Esophagus squamous epithelium (tissue), 5 donors: Measurements from ENCODE around the gene ADCY5. TPM values are rescaled to one million over a fixed set of nuclear protein-coding genes. Genes with fewer than 3 reads are reported as not detected.
A peak's percentile ranks its signal among the peaks of the same experiment; 100 is the strongest.

Experiments
- DNase-seq: peaks from one replicate; lab custom pipeline; 2025; lab: John Stamatoyannopoulos, UW
- H3K27ac ChIP-seq, 4 donors: fragments of 200-600 bp; sonication (generic); one replicate each; pipeline ENCODE4 v1.5.1; 2016 to 2019; ENCODE audit warnings: mild to moderate bottlenecking in 1 of 4
- H3K27me3 ChIP-seq, 4 donors: fragments of 200-600 bp; sonication (generic); 1 replicate in 3 of 4; 2 replicates in 1 of 4; pipeline versions ENCODE4 v1.5.1 to v1.6.0; 2017 to 2021; ENCODE audit warnings: antibody characterized with exemption in 1 of 4
- H3K36me3 ChIP-seq, 3 donors: fragments of 200-600 bp; sonication (generic); one replicate each; pipeline ENCODE4 v1.5.1; 2016 to 2019
- H3K4me1 ChIP-seq, 3 donors: fragments of 200-600 bp; sonication (generic); one replicate each; pipeline ENCODE4 v1.5.1; 2017 to 2019
- H3K4me3 ChIP-seq, 4 donors: fragments of 200-600 bp; sonication (generic); 1 replicate in 3 of 4; 2 replicates in 1 of 4; pipeline ENCODE4 v1.5.1; 2016 to 2019; ENCODE audit warnings: mild to moderate bottlenecking in 2 of 4, moderate library complexity in 1 of 4
- H3K9me3 ChIP-seq, 3 donors: fragments of 200-600 bp; sonication (generic); one replicate each; pipeline ENCODE4 v1.5.1; 2016 to 2019
- CTCF ChIP-seq, 6 experiments: fragments of 450-650 bp in 4 of 6; fragments of 200-600 bp in 2 of 6; sonication (generic) in 2 of 6; IDR thresholded peaks; one replicate each; pipeline ENCODE4 v1.5.1; 2016 to 2019; ENCODE audit warnings: antibody characterized with exemption in 6 of 6, mild to moderate bottlenecking in 4 of 6, moderate library complexity in 4 of 6
- POLR2A ChIP-seq, 4 donors: fragments of 450-650 bp; IDR thresholded peaks; one replicate each; pipeline ENCODE4 v1.6.1; 2017; ENCODE audit warnings: antibody characterized with exemption in 4 of 4, mild to moderate bottlenecking in 4 of 4, moderate library complexity in 3 of 4
- WGBS, 2 donors: methylation state at CpG; one replicate each; pipeline ENCODE4 v1.1.5; 2018; 5-methylcytosine and 5-hydroxymethylcytosine counted together
- intact Hi-C: fragments of 100-400 bp; cut with DNase I; formaldehyde crosslinking; loops from one replicate; pipeline ENCODE4 v1.15.0; 2022
- total RNA-seq, 4 donors: library from RNA; depleted of rRNA; stranded (reverse); fragments of >200 nt; gene quantifications; one replicate each; pipeline ENCODE4 v1.1.0, GENCODE V29; 2016
- donor health status: DM: yes; HTN: yes; CAD: no.

The ADCY5 gene
- total RNA-seq, 4 donors from 2014 or later, result 0.72 to 17.4 (median 5.3) TPM

- Histone ChIP-seq H3K4me1 (peaks cover 0 to 87% (median 16%) of the 10 kb centered on the region in 3 donors), H3K27ac (peak overlapping the region; percentile 46 to 86 (median 74))
- WGBS, 2 donors, result 72 to 86% methylated on average over 14 to 15 of the region's 15 CpGs
Observed at GRCh38 chr3:123388811-123389627, 59.9 kb downstream of the ADCY5 start.

DNA sequence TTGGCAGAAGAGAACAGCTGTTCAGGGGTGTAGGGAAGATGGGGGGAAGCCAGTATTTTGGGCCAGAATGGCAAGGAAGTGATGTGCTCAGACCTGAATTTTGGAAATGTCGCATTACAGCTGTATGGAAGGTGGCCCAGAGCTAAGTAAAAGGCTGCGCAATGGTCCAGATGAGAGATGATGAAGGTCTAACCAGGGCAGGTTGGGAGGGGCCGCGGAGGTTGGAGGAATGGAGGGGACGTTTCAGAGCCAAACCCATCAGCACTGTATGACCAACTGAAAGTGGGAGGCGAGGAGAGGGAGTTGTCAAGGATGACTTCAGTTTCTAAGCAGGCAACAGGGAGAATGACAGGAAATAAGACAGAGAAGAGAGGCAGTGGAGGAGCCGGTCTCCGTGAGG is 60.8 kb downstream of the ADCY5 start:
- TF ChIP-seq CTCF (IDR thresholded peaks at IDR 0.05), result no peak
- no peak for TF ChIP-seq POLR2A (IDR thresholded peaks at IDR 0.05)
- Histone ChIP-seq H3K4me1 (peaks cover 0 to 94% (median 16%) of the 10 kb centered on the region in 3 donors), H3K4me3 (no peak overlapping the region), H3K9me3 (no peaks in the 10 kb centered on the region), H3K27ac (peak overlapping the region; percentile 5 to 86 (median 74)), H3K36me3 (no peaks in the 10 kb centered on the region), H3K27me3 (no peaks in the 10 kb centered on the region)
- intact Hi-C loops, result no loop called here
- no peak for DNase-seq
- 76 to 82% methylated on average over 8 of the region's 8 CpGs for WGBS, 2 donors

More at GRCh38 chr3:123388811-123389627, 59.9 kb downstream of the ADCY5 start:
- Histone ChIP-seq H3K9me3 (no peaks in the 10 kb centered on the region), H3K4me3 (no peak overlapping the region), H3K36me3 (no peaks in the 10 kb centered on the region), H3K27me3 (no peaks in the 10 kb centered on the region)
- intact Hi-C loops, result no loop called here
- TF ChIP-seq POLR2A (IDR thresholded peaks at IDR 0.05), result no peak
- no peak for TF ChIP-seq CTCF (IDR thresholded peaks at IDR 0.05)
- DNase-seq, result no peak

- TF ChIP-seq CTCF (IDR thresholded peaks at IDR 0.05), result no peak
- no peak for TF ChIP-seq POLR2A (IDR thresholded peaks at IDR 0.05)
- H3K4me1 ChIP-seq, result peaks cover 0 to 91% (median 19%) of the 10 kb centered on the region in 3 donors
- H3K9me3 ChIP-seq, result no peaks in the 10 kb centered on the region
- intact Hi-C loops, result no loop called here
- H3K27me3 ChIP-seq, result no peaks in the 10 kb centered on the region
- no peak overlapping the region for H3K4me3 ChIP-seq
- H3K27ac ChIP-seq, result peak overlapping the region in 3 of 4 donors; percentile 71 to 86 (median 77)
- 71 to 72% methylated on average over 3 of the region's 3 CpGs for WGBS, 2 donors
- no peak for DNase-seq
- H3K36me3 ChIP-seq, result no peaks in the 10 kb centered on the region
Observed at GRCh38 chr3:123387532-123387931, 61.4 kb downstream of the ADCY5 start.

GRCh38 chr3:123386477-123387040 is 62.3 kb downstream of the ADCY5 start:
- Histone ChIP-seq H3K9me3 (no peaks in the 10 kb centered on the region), H3K4me3 (no peak overlapping the region), H3K27ac (peak overlapping the region; percentile 39 to 86 (median 74)), H3K36me3 (no peaks in the 10 kb centered on the region), H3K27me3 (no peaks in the 10 kb centered on the region), H3K4me1 (peaks cover 0 to 82% (median 19%) of the 10 kb centered on the region in 3 donors)
- intact Hi-C loops, result no loop called here
- TF ChIP-seq POLR2A (IDR thresholded peaks at IDR 0.05) (no peak), CTCF (IDR thresholded peaks at IDR 0.05) (no peak)
- no peak for DNase-seq
- WGBS, 2 donors, result 40 to 42% methylated on average over 3 to 11 of the region's 11 CpGs

DNA sequence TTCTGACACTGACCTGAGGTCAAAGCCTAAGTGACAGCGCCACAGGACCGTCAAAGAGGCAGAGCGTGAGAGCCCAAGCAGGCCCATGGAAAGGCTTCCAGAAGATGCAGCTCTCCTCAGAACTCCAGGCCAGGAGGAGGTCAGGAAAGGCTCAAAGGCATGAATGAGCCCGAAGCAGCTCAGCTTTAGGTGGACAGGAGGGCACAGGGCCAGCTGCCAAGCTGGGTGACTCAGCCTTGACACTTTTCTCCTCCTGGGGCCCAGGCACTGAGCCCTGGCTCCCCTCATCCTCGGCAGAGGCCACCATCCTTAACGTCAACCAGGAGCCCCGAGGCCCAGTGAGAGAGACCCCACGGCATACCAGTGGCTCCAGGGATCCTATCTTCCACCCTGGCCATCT is 62.9 kb downstream of the ADCY5 start:
- DNase-seq, result no peak
- Histone ChIP-seq H3K27ac (peak overlapping the region; percentile 39 to 86 (median 74)), H3K27me3 (no peaks in the 10 kb centered on the region), H3K36me3 (no peaks in the 10 kb centered on the region), H3K9me3 (no peaks in the 10 kb centered on the region), H3K4me1 (peaks cover 0 to 76% (median 19%) of the 10 kb centered on the region in 3 donors), H3K4me3 (no peak overlapping the region)
- TF ChIP-seq CTCF (IDR thresholded peaks at IDR 0.05), result no peak
- intact Hi-C loops, result no loop called here
- 48 to 62% methylated on average over 6 to 8 of the region's 8 CpGs for WGBS, 2 donors
